ENCODE measurements around the gene PSPN.

Gene PSPN

GRCh38 chr19:6378486-6378885, 2.8 kb upstream of the PSPN start:
- Histone ChIP-seq H3K9ac (ENCODE audit: low read depth, low read length) (no peak overlapping the region), H4K20me1 (ENCODE audit: insufficient read depth, low read length) (no peaks in the 10 kb centered on the region; the same call in 1 of the 2 replicates), H3K79me2 (ENCODE audit: insufficient read depth, low read length) (peaks cover 9% of the 10 kb centered on the region; the same call in 1 of the 2 replicates), H2AFZ (ENCODE audit: low read depth, low read length) (no peak overlapping the region), H3K27me3 (ENCODE audit: insufficient read depth, low read length, poor library complexity) (no peaks in the 10 kb centered on the region), H3K27ac (ENCODE audit: low read length) (no peak overlapping the region), H3K9me3 (ENCODE audit: insufficient read depth, low read length, severe bottlenecking) (no peaks in the 10 kb centered on the region), H3K4me1 (ENCODE audit: insufficient read depth, low read length) (peaks cover 11% of the 10 kb centered on the region), H3K36me3 (ENCODE audit: insufficient read depth, low read length) (peaks cover 60% of the 10 kb centered on the region), H3K4me2 (ENCODE audit: insufficient read depth, low read length) (no peak overlapping the region), H3K4me3 (ENCODE audit: low read depth in 1 of 2, low read length in 2 of 2) (no peak overlapping the region)
- ATAC-seq (ENCODE audit: insufficient read depth, low read depth) (no peak), DNase-seq (no peak)
- TF ChIP-seq, protein P1, sequence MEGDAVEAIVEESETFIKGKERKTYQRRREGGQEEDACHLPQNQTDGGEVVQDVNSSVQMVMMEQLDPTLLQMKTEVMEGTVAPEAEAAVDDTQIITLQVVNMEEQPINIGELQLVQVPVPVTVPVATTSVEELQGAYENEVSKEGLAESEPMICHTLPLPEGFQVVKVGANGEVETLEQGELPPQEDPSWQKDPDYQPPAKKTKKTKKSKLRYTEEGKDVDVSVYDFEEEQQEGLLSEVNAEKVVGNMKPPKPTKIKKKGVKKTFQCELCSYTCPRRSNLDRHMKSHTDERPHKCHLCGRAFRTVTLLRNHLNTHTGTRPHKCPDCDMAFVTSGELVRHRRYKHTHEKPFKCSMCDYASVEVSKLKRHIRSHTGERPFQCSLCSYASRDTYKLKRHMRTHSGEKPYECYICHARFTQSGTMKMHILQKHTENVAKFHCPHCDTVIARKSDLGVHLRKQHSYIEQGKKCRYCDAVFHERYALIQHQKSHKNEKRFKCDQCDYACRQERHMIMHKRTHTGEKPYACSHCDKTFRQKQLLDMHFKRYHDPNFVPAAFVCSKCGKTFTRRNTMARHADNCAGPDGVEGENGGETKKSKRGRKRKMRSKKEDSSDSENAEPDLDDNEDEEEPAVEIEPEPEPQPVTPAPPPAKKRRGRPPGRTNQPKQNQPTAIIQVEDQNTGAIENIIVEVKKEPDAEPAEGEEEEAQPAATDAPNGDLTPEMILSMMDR (IDR thresholded peaks at IDR 0.05; ENCODE audit: borderline replicate concordance, extremely low read depth, low read length, poor library complexity, severe bottlenecking): no peak
- TF ChIP-seq EZH2 (IDR thresholded peaks at IDR 0.05; ENCODE audit: borderline replicate concordance, low read depth, low read length, severe bottlenecking): no peak

GRCh38 chr19:6378041-6378440, 2.3 kb upstream of the PSPN start:
- Histone ChIP-seq H3K4me2 (ENCODE audit: insufficient read depth, low read length) (no peak overlapping the region), H3K4me3 (ENCODE audit: low read depth in 1 of 2, low read length in 2 of 2) (no peak overlapping the region), H3K27me3 (ENCODE audit: insufficient read depth, low read length, poor library complexity) (no peaks in the 10 kb centered on the region), H3K27ac (ENCODE audit: low read length) (no peak overlapping the region), H3K79me2 (ENCODE audit: insufficient read depth, low read length) (peaks cover 9% of the 10 kb centered on the region; the same call in 1 of the 2 replicates), H3K9ac (ENCODE audit: low read depth, low read length) (no peak overlapping the region), H3K4me1 (ENCODE audit: insufficient read depth, low read length) (peaks cover 11% of the 10 kb centered on the region), H2AFZ (ENCODE audit: low read depth, low read length) (no peak overlapping the region), H4K20me1 (ENCODE audit: insufficient read depth, low read length) (no peaks in the 10 kb centered on the region; the same call in 1 of the 2 replicates), H3K9me3 (ENCODE audit: insufficient read depth, low read length, severe bottlenecking) (no peaks in the 10 kb centered on the region), H3K36me3 (ENCODE audit: insufficient read depth, low read length) (peaks cover 56% of the 10 kb centered on the region)
- ATAC-seq (ENCODE audit: insufficient read depth, low read depth): no peak
- TF ChIP-seq, protein P1 (IDR thresholded peaks at IDR 0.05; ENCODE audit: borderline replicate concordance, extremely low read depth, low read length, poor library complexity, severe bottlenecking): no peak
- no peak for TF ChIP-seq EZH2 (IDR thresholded peaks at IDR 0.05; ENCODE audit: borderline replicate concordance, low read depth, low read length, severe bottlenecking)
- DNase-seq: no peak

- Histone ChIP-seq H3K27me3 (ENCODE audit: insufficient read depth, low read length, poor library complexity) (no peaks in the 10 kb centered on the region), H3K4me1 (ENCODE audit: insufficient read depth, low read length) (peaks cover 19% of the 10 kb centered on the region), H3K36me3 (ENCODE audit: insufficient read depth, low read length) (peaks cover 44% of the 10 kb centered on the region), H3K79me2 (ENCODE audit: insufficient read depth, low read length) (peaks cover 9% of the 10 kb centered on the region; the same call in 1 of the 2 replicates), H3K27ac (ENCODE audit: low read length) (no peak overlapping the region), H2AFZ (ENCODE audit: low read depth, low read length) (no peak overlapping the region), H4K20me1 (ENCODE audit: insufficient read depth, low read length) (no peaks in the 10 kb centered on the region; the same call in 1 of the 2 replicates), H3K9me3 (ENCODE audit: insufficient read depth, low read length, severe bottlenecking) (no peaks in the 10 kb centered on the region), H3K4me2 (ENCODE audit: insufficient read depth, low read length) (no peak overlapping the region), H3K9ac (ENCODE audit: low read depth, low read length) (no peak overlapping the region), H3K4me3 (ENCODE audit: low read depth in 1 of 2, low read length in 2 of 2) (no peak overlapping the region)
- TF ChIP-seq, protein P1 (IDR thresholded peaks at IDR 0.05; ENCODE audit: borderline replicate concordance, extremely low read depth, low read length, poor library complexity, severe bottlenecking): no peak
- TF ChIP-seq EZH2 (IDR thresholded peaks at IDR 0.05; ENCODE audit: borderline replicate concordance, low read depth, low read length, severe bottlenecking): no peak
- ATAC-seq (ENCODE audit: insufficient read depth, low read depth) (no peak), DNase-seq (no peak)
Observed at GRCh38 chr19:6376512-6377190, 918 bp upstream of the PSPN start.

Measured in DND-41 (cell line).